Activated CD4-positive, alpha-beta T cell treated with anti-CD3 and anti-CD28 coated beads, Interleukin-10, Interleukin-2, amounts not matched to agents 100 ng/mL and 50 ng/mL, durations not matched to agents 16 hours and 8 hours (primary cell): Measurements from ENCODE around the gene SEC14L6.
"Not testable (repeated sequence)": the region's sequence is repeated elsewhere in the genome, so short reads cannot be mapped to it uniquely, and the experiment has no call there.

ENCODE experiments used
- DNase-seq: peaks from one replicate; pipeline ENCODE4 v3.0.0-alpha.2; 2020

The SEC14L6 gene

DNA sequence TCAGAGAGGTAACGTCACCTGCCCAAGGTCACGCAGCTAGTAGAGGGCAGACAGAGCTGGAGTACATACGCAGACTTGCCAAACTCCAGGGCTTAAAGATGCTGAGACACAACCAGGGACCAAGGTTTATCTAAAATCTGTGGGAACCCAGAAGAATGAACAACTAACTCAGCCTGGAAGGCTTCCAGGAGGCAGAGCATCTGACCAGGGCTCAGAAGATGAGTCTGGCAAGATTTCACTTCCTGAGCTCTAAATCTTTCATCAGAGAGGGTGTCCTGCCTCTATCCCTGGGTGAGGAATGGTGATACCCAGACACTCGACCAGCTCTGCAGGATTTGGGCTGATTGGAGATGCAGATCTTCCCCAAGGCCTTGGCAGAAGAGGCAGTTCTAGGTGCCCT, 18.8 kb upstream of the SEC14L6 start:
- DNase-seq: no peak

GRCh38 chr22:30564761-30565119, 18.2 kb upstream of the SEC14L6 start:
- DNase-seq: no peak

- no peak for DNase-seq
Observed at GRCh38 chr22:30564045-30564760, 17.7 kb upstream of the SEC14L6 start.

DNA sequence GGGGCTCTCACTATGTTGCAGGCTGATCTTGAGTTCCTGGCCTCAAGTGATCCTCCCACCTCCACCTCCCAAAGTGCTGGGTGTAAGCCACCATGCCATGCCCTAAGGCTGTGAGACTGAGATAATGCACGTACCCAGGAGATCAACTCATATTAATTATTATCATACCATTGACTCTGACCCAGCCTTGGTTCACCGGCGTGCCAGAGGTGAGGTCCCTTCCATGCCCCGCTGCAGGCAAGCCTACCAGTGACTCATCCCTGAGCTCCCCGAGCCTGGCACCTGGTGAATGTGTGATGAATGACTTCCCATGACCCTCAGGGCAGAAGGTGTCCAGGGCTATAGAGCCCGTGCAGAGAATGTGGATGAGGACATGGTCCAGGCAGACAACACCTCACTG, 15.8 kb upstream of the SEC14L6 start:
- DNase-seq: no peak

GRCh38 chr22:30561402-30562189, 15.1 kb upstream of the SEC14L6 start:
- DNase-seq: no peak

DNA sequence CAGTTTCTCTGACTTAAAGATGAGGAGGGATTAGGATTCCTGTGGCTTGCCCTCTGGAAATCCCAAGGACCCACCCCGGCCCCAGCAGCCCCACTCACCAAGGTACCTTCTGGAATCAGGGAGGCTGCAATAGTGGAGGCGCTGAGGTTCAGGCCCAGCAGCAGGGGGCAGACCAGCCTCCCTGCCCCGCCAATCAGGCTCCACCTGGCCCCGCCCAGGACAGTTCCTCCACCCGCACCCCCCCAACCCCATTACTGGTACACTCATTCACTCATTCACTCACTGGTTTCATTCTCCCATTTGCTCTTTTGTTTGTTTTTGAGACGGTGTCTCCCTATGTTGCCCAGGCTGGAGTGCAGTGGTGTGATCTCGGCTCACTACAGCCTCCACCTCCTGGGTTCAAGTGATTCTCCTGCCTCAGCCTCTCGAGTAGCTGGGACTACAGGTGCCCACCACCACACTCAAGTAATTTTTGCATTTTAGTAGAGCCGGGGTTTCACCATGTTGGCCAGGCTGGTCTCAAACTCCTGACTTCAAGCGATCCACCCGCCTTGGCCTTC, 14.2 kb upstream of the SEC14L6 start:
- DNase-seq: peak; percentile 17

- no peak for DNase-seq
Observed at GRCh38 chr22:30559889-30560288, 13.3 kb upstream of the SEC14L6 start.

DNA sequence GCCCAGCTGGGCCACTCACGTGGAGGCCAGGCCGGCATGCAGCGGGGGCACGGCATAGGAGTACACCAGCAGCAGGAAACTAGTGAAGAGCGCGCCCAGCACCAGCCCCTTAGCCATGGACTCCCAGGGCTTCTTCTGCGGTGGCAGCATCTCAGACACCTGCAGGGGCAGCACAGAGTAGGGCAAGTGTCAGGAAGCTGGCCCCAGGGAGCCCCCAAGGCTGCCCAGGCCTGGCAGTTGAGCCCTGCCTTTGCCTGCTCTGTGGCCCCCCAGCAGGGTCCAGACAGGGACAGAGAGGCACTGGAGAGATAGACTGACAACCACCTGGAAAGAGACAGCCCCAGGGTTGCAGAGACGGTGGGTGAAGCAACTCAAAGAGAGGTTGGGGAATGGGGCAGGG, 10.7 kb upstream of the SEC14L6 start:
- no peak for DNase-seq

GRCh38 chr22:30556388-30556787, 9.8 kb upstream of the SEC14L6 start:
- DNase-seq: peak; percentile 16

GRCh38 chr22:30555282-30556210, 9.0 kb upstream of the SEC14L6 start:
- no peak for DNase-seq

GRCh38 chr22:30553971-30554370, 7.4 kb upstream of the SEC14L6 start:
- no peak for DNase-seq

- no peak for DNase-seq
Observed at GRCh38 chr22:30552719-30553118, 6.2 kb upstream of the SEC14L6 start.

DNA sequence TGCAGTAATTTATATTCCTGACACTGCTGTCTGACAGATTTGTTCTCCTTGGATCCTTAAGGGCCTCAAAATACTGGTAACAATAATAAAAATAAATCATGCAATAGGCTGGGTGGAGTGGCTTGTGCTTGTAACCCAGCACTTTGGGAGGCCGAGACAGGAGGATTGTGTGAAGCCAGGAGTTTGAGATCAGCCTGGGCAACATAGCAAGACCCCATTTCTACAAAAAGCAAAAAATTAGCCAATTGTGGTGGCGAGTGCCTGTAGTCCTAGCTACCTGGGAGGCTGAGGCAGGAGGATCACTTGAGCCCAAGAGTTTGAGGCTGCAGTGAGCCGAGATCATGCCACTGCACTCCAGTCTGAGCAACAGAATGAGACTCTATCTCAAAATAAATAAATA, 5.3 kb upstream of the SEC14L6 start:
- not testable (repeated sequence) for DNase-seq

DNA sequence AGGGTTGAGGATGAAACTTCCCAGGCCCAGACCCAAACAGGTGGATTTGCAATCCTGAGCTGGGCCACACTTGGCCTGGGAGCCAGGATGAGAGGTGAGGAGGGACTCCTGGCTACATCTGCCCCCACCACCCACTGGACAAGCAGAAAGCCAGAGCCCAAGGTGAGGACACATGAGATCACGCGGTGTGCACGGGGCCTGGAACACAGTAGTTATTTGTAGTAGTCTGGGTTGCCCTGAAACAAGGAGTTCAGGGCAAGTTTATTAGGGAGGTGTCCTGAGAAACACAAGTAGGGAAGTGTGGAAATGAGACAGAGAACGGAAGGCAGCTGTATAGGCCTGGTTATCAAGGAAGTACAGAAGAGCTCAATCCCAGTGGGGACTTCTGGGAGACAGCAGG, 647 bp upstream of the SEC14L6 start:
- DNase-seq: no peak

DNA sequence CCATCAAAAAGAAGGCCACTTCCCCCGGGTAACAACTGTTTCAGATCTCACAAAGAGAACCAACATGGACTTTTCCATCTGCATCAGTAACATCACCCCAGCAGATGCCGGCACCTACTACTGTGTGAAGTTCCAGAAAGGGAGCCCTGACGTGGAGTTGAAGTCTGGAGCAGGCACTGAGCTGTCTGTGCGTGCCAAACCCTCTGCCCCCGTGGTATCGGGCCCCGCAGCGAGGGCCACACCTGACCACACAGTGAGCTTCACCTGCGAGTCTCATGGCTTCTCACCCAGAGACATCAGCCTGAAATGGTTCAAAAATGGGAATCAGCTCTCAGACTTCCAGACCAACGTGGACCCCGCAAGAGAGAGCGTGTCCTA, 3.7 kb downstream of the SEC14L6 start:
- no peak for DNase-seq

- DNase-seq: no peak
Observed at GRCh38 chr22:30541961-30542810, 4.4 kb downstream of the SEC14L6 start.

GRCh38 chr22:30541511-30541910, 5.0 kb downstream of the SEC14L6 start:
- DNase-seq: not testable (repeated sequence)

DNA sequence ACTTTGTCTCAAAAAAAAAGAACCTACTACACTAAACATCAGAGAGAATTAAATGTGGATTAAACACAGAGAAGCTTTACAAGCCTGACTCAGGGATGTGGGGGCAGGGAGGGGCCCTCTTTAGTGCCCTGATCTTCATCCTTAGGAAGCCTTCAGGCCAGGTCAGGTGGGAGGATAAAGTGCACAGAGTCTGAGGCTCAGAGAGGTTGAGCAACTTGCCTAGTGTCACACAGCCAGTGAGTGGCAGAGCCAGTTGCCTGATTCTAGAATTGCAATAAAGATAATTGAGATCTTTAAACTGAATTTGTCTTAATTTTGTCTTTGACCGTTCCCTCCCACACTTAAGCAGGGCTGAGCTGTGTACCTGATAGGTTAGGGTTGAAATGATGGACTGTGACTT, 7.2 kb downstream of the SEC14L6 start:
- no peak for DNase-seq

GRCh38 chr22:30538280-30538679, 8.3 kb downstream of the SEC14L6 start:
- no peak for DNase-seq

GRCh38 chr22:30537083-30537731, 9.3 kb downstream of the SEC14L6 start:
- no peak for DNase-seq

DNA sequence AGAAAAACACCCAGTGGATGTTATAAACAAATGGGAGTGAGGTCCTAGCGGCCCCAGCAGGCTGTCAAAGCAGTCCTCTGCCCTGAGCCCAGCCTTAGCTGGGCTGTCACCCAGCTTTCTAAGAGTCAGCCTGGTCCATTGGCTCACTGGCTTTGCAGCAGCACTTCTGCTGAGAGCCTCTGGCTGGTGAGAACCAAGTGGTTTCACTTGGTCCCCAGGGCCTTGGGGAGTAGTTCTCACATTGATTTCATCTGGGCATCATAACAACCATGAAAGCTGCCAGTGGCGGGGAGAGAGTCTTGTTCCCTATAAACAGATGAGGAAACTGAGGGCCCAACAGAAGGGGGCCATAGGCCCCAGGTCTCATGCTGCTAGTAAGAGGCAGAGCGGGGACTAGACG, 11.4 kb downstream of the SEC14L6 start:
- DNase-seq: no peak
